ENCODE measurements around the gene HECW1.
"Not testable (repeated sequence)": the region's sequence is repeated elsewhere in the genome, so short reads cannot be mapped to it uniquely, and the experiment has no call there.

HECW1 gene

DNA sequence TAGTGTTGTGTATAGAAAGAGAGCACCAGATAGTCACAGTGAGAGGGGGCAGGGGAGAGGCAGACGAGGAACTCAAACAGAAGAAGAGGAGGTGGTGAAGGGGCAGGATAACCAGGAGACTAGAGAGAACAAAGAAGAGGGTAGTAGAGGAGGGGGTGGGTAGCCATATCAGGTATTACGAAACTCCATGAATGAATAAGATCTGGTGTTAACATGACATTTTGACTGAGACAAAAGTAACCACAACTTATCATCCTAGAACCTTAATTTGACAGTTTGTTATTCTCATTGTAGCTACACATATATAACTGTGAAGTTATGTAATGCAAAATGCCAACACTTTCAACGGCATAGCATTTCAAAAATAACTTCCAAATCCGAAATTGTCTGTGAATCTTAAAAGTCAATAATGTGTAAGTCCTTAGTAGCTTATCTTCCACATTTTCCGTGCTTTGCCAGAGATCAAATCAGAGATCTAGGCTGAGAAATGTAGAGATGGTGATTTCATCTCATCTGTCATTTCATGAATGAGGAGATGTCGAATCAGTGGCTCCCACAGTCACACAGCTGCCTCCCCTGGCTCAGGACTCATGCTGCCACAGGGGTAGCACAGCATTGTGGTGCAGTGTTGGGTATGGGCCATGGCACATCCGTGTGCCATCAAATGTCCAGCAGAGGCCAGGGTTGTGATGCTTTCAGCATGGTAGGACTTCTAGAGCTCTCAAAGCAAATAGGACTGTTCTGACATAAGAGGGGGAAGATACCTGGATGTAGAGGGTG is 202.1 kb downstream of the HECW1 start:
- no peak for DNase-seq

DNA sequence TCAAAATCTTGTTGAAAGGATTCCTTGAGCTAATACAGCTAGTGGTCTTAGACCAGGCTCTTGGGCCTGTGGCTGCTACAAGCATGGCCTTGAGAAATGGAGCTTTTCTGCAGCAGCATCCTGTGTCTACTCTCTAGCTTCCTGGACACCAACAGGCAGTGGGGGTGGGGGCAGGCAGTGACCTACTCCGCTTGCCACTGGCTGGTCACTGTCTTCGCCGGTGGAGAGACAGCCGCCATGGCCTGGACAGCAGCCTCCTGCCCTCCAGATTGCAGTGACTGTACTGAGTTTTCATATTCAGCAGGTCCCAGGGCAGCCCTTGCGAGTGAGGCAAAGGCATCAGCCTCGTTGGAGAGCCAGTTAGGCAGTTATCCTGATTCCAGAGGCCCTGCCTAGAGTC is 204.6 kb downstream of the HECW1 start:
- no peak for DNase-seq

DNA sequence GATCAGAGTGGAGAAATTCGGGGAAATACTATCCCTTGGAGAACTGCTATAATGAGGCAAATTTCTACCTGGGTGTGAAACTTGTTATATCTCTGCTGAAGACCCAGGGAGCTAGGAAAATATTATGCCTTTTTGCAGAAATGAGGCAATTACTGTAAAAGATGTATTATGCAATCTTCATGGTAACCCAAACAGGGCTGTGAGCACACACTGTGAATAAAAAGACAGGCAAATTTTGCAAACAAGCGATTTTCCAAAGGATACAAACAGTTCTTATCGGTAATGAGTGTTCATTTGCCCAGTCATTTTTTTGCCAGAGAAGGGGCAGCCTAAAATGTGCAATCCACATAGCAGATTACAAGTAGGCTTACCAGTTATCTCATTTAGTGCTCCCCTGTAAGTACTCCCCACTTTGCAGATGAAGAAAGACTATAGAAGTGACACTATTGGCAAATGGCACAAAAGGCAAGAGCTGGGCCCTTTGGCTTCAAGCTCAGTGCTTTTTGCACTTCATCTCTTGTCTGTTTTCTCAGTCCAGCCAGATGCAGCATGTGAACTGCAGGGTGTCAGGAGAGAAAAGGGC is 205.8 kb downstream of the HECW1 start:
- no peak for DNase-seq

DNA sequence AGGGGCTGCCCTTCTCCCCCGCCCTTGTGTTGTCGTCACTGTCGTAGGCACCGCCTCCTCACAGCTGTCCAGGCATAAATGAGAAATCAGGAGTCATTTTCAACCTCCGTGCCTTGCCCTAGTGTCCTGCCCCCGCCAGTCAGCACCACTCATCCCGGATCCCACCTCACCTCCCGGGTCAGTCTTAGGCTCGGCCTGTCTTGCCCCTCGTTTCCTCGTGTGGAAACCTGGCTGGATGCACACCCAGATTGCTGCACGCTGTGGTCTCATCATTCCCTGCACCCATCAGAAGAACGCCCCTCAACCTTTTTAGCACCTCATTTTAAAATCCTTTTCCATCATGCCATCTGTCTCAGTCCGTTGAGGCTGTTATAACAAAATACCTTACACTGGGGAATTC is 213.1 kb downstream of the HECW1 start:
- DNase-seq = no peak

DNA sequence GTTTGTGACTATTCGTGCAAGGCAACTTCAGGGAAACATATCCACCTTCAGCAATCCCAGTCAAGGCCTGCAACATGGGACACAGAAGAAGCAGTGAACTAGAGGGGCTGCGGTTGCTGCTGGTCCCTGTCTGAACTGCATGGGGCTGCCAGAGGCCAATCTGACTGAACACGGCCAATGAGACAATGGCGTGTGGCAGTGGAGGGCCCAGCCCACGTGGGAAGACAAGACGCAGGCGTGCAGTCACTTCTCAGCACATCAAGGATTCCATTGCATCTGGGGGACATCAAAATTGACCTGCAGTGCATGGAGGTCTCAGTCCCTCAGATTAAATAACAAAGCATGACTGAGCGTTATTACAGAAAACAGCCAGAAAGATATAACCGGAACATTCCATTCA is 215.9 kb downstream of the HECW1 start:
- DNase-seq = no peak

DNA sequence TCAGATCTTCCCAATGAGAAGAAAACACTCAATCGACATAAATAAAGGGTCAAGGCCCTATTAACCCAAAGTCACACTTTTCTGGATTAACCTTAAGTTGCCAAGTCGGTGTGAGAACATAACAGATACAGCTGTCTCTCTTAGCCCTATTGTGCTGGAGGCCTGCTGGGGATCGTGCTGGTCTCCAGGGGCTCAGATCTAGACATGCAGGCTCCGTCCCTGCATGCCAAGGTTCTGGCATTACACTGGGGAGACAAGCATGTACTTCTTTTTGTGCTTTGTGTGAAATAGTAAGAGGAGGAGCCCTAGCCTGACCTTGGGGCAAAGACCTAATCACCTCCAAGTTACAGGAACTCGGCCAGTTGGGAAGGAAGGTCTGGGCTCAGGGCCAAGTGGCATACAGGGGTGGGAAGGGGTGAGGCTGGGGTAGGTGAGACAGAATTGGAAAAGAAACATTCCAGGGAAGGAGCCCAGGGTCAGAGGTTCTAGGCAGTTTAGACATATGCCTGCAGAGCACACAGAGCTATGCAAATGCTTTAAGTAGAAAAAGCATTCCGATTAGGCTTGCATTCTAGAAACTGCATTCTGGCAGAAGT is 216.4 kb downstream of the HECW1 start:
- no peak for DNase-seq

DNA sequence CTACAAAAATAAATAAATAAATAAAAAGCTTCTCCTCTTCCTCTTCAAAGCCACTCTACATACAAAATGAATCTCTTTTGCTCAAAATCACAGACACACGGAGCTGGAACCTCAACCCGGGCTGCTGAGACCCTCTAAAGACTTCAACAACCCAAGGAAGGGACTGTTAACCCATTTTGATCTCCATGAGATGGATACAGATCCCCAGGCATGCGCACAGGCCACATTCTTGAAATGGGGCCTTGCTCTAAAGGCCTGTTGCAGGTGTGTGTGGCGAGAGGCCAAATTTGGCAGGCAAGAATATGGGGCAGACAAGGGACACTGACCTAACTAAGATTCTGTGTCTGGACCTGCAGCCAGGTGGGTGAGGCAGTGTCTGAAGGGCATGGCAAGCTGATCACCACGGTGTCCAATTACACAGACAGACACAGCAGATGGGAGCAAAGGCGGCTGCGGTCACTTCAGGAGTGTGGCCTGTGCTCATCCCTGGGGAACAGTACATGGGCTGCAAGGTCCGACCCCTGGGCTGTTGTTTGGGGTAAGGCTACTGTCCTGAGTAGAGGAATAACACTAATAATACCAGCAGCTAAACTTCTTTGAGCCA is 219.8 kb downstream of the HECW1 start:
- DNase-seq = no peak

DNA sequence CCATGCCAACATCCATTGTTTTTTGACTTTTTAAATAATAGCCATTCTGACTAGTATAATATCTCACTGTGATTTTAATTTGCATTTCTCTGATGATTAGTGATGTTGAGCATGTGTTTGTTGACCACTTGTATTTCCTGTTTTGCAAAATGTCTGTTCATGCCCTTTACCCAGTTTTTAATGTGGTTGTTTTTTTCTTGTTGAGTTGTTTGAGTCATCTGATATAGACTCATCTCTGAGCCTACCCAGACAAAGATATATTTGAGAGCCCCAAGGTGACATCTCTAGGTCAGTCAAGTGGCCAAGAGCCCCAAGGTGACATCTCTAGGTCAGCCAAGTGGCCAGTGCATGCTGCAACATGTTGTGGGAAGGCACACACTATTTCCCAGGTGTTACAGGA is 224.7 kb downstream of the HECW1 start:
- DNase-seq = no peak

DNA sequence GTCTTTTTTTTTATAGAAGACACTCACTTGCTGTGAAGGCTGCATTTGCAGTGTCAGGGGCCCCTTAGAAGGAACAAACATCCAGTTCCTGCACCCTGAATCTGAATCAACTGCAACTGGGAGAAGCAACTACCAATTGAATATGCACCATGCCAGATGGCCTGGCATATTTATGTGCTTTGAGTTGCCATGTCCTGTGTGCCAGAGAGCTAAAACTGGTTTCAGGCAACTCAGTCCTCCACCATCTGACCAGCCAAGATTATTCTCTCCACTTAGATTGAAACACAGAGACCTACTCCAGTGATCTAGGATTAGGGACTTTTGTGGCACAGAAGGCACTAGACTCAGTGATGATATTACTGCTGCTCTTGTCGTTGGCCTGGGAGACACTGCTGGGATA is 225.4 kb downstream of the HECW1 start:
- no peak for DNase-seq

DNA sequence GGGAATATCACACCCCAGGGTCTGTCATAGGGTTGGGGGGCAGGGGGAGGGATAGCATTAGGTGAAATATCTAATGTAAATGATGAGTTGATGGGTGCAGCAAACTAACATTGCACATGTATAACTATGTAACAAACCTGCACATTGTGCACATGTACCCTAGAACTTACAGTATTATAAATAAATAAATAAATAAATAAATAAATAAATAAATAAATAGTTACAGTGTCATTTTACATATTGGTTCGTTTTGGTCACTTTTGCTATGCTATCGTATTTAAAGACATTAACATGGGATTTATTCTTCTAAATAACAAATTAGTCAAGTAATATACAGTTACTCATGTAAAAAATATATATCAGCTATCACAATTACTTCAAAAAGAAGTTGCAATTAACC is 228.7 kb downstream of the HECW1 start:
- DNase-seq = no peak

DNA sequence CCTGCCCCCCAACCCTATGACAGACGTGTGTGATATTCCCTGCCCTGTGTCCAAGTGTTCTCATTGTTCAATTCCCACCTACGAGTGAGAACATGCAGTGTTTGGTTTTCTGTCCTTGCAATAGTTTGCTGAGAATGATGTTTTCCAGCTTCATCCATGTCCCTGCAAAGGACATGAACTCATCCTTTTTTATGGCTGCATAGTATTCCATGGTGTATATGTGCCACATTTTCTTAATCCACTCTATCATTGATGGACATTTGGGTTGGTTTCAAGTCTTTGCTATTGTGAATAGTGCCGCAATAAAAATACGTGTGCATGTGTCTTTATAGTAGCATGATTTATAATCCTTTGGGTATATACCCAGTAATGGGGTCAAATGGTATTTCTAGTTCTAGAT is 231.0 kb downstream of the HECW1 start:
- DNase-seq = not testable (repeated sequence)

DNA sequence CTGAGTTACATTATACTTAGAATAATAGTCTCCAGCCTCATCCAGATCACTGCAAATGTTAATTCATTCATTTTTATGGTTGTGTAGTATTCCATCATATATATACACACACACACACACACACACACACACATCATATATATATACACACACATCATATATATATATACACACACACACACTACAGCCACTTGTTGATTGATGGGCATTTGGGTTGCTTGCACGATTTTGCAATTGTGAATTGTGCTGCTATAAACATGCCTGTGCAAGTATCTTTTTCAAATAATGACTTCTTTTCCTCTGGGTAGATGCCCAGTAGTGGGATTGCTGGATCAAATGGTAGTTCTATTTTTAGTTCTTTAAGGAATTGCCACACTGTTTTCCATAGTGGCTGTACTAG is 233.2 kb downstream of the HECW1 start:
- not testable (repeated sequence) for DNase-seq

DNA sequence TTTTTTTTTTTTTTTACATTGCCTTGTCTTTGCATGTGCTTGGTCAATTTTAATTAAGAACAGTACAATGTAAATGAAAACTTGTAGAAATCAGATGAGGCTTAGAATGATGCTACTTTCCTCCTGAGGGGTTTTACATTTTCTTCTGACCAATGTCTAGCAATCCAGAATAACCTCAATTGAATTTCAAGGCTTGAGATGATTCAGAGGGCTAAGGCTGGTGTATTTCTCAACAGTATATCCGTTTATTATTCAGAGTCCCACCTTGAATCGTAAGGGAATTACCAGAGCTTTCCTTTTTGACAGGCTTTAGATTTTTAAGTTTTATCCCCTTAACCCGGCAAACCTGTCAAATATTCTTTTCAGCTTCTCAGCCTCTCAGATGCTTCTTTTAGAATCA is 239.2 kb downstream of the HECW1 start:
- DNase-seq = no peak

DNA sequence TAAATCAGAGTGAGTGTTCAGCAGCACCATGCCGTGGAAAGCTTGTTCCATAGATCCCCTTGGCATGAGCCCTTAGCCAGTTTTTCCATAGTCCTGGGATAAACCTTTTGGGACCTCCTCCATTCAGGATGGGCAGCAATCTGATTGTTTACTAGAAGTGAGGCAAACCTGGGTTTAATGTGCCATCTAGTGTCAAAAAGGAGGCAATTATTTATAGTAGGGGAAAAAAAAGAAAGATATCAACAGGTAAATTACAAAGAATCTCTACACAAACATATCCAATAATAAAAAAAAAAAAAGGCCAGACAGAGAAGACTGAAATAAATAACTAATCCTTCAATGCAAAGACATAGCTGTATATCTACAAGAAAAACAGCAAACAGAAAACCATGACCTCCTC is 241.5 kb downstream of the HECW1 start:
- DNase-seq = no peak

DNA sequence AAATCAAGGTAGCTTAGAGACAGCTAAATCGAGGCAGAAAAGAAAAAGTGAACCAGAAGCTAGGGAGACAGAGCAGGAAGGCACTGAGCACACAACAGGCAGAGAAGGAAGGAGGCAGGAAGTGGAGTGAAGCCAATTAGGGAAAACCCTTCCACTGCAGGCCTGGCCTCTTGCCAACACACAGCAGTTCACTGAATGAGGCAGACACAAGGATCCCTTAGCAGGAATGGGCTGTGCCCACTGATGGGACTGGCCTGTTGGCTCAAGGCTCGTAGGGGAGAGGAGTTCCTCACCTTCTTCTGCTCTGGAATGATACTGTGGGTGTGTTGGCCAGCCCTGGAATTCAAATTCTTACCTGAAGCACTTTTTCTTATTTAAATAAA is 250.2 kb downstream of the HECW1 start:
- DNase-seq = peak; percentile 17

DNA sequence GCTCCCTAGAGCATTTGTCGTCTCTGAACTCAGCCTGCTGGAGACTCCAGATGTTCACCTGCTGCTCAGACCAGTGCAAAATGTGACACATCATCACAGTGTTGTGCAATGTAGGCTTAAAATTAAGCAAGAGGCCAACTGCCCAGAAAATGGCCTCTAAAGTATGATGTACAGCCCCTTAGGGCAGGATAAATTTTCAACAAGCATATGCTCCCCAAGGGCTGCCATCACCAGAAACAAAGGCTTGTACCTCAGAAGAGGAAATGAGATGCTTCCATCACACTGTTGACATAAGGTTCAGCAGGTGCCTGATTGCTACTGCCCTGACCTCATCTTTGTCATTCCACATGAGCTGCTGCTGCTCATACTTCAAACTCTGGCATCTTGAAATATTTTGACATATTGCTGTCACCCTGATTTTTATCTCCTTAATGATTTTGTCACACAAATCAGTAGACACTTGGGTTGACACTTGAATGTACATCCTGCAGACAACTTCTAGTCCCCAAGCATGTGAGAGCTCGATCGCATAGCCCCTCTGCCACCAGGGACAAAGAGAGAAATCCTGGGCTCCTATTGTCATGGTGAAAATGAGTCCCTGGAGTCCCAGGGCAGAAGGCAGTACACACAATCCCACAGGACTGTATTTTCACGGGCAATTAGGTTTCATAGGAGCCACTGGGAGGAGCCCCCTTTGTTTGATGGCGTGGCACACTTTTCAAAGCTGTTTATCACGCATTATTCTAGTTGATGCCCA is 250.8 kb downstream of the HECW1 start:
- DNase-seq = no peak

DNA sequence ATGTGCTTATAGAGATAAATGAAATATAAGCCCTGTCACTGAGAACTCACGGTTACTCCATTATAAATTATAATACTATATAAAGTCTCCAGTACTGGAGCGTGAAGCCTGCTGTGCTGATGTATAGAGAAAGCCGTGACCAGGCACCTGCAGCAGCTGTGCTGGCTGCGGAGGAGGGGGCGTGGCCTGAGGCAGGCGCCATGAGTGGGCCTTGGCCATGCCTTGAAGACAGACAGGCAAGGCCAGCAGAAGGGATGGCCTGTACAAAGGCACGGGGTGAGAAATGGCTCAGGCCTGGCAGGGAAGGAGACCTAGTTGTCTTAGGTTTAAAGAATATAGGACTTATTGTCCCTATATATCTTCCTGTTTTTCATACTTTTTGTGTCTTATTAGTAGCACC is 251.9 kb downstream of the HECW1 start:
- DNase-seq = no peak

DNA sequence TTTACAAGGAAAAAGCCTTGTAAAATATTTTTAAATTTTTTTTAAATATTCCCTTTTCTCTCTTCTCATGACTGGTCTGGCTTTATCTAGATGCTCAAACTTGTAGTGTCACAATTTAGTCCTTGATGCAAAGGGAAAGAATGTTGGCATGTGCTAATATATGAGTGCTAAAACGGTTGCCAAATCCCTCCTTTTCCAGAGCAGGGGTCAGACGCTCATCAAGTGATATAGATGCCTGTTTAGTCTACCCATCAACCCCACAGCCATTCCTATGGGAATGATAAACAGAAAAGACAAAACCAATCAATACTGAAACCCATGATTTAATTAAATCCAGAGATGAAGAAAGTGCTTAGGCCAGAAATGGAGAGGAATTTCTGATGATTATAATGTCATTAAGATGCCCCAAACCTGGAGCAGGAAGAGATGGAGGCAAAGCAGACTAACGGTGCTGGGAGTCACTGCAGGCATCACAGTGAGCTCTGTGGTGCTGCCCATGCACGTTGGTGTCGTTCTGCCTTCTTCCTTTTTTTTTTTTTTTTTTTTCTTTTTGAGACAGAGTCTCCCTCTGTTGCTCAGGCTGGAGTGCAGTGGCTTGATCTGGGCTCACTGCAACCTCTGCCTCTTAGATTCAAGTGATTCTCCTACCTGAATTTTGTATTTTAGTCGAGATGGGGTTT is 260.4 kb downstream of the HECW1 start:
- DNase-seq = no peak

DNA sequence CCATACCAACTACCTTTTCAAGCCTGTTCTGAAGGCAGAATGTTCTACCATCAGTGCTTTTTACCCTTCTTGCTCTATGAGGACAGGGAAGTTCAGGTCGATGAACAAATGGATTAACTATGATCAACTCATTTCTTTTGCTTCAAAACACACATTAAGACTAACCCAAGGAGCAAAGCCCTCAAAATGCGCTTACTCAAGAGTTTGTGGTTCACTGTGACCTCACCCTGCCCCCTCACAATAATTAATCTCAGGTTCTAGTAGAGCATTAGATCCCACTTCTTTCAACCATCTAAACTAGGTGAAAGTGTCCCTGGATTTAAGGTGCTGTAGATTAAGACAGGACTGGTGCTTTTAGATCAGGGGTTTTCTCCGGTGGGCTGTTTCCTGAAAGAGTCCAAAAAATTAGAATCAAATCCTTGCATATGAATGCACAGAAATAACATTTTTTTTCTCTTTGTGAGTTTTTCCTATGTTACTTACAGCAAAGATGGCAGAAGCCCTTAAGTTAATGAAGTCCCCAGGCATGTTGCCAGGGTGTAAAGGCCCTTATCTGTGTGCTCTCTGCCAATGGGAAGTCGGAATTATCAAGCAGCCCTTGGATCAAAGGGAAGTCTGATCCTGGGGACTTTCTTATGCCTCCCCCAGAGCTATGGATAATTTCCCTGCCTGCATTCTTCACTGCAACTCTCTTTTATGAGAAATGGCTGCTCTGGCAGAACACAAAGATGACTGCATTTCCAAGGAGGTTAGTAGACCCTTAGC is 264.9 kb downstream of the HECW1 start:
- no peak for DNase-seq

DNA sequence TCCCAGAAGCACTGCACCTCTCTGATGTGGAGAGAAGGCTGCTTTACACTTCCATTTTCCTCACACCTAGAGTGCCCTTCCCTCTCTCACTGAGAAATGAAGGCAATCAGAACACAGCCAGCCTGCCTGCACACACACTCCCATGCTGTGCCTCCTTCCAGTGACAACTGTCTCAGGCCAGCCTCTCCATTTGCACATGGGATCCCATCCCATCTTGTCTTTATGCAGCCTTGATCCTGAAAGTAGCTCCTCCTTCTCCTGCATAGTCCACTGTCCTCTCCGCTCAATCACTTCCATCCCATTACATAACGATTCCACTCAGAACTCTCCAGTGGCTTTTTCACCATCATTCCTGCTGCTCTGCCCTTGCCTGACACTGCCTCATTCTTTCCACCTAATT is 266.8 kb downstream of the HECW1 start:
- no peak for DNase-seq

DNA sequence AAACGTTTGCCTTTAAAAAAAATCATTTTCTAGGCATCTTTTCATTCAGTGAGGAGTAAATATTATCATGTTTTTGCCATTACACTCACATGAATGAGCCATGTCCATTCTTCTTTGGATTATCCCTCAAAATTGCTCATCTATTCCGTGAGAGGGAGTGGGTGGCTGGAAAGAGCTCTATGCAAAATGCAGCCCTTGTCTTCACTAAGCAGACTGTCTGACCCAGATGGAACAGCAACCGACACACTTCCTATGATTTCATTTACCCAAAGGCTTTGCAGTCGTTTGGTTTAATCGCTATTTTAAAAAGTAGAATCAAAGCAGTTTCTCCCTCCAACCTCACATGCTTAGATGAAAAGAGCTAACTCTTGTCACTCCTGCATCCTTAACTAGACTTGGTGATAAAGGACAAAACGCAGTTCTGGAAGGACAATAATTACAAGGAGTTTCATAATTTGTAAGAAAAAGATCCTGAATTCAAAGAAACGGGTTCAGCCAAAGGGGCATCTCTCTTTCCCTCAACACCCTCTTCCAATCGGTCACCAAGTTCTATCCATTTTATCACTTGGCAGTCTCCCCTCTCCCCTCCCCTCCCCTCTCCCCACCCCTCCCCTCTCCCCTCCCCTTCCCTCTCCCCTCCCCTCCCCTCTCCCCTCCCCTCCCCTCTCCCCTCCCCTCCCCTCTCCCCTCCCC is 272.3 kb downstream of the HECW1 start:
- no peak for DNase-seq

DNA sequence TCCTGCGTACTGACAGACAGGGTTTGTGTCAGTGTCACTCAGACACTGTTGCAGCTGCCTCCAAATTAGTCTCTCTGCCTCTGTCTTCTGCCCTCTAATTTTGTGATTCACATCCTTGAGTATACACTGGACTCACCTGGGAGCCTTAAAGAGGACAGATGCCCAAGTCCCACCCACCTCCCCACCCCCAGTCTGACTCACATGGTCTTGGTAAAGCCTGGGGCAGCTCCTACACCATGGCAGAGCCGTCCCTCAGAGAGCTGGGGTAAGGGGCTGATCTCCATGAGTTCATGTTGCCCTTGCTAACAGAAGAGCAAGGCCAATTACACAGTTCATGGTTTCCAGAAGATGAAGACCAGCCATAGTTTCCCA is 272.8 kb downstream of the HECW1 start:
- no peak for DNase-seq

Data from DMS79 treated with DMSO at 0.1 percent for 48 hours (cell line).